Panc1 (cell line): ENCODE data around the gene HOMER1. TPM values are rescaled to one million over a fixed set of nuclear protein-coding genes. Genes with fewer than 3 reads are reported as not detected.

ENCODE experiments used
- ATAC-seq: fragments of 200-7000 bp; cut with Tn5 transposase; 2 replicates; pipeline ENCODE4 v1.9.1; 2020; ENCODE audit warnings: mild to moderate bottlenecking, moderate library complexity
- BruUV-seq: library from RNA; stranded (reverse); fragments of 400-500 nt; replicated peaks from 2 replicates; lab custom pipeline; 2021; lab: Mats Ljungman, UMichigan
- CTCF ChIA-PET: fragments of 300-600 bp; sonication (Branson Sonifier 250); formaldehyde crosslinking; loops from one replicate; lab custom pipeline; 2022; ENCODE audit warnings: antibody characterized with exemption; lab: Charles Lee
- POLR2A ChIA-PET: fragments of 300-600 bp; sonication (Branson Sonifier 250); formaldehyde crosslinking; loops from one replicate; lab custom pipeline; 2022; ENCODE audit warnings: antibody characterized with exemption; lab: Charles Lee
- DNase-seq: peaks from one replicate; pipeline ENCODE4 v3.0.0-alpha.2; 2010; ENCODE audit warnings: low read depth, low spot score
- H3K27ac ChIP-seq: 2 replicates; pipeline ENCODE4 v1.5.1; 2011; ENCODE audit warnings: mild to moderate bottlenecking, low read length, inconsistent platforms
- H3K27me3 ChIP-seq: fragments of 200-500 bp; sonication (Bioruptor generic); 2 replicates; pipeline ENCODE4 v1.6.0; 2014; ENCODE audit warnings: low read length, inconsistent platforms; ENCODE audit not compliant: control insufficient read depth, insufficient read depth
- H3K36me3 ChIP-seq: fragments of 200-500 bp; sonication (Bioruptor generic); 2 replicates; pipeline ENCODE4 v1.5.1; 2014; ENCODE audit warnings: inconsistent platforms, mild to moderate bottlenecking, low read length, moderate library complexity; ENCODE audit not compliant: control insufficient read depth, insufficient read depth
- H3K4me1 ChIP-seq: 2 replicates; pipeline ENCODE4 v1.5.1; 2011; ENCODE audit warnings: inconsistent platforms, mild to moderate bottlenecking, low read length, moderate library complexity; ENCODE audit not compliant: control insufficient read depth, insufficient read depth
- H3K4me3 ChIP-seq, 2 experiments: 2 replicates each; pipeline ENCODE4 v1.5.1; 2011 to 2012; ENCODE audit warnings: low read depth in 2 of 2, low read length in 2 of 2, mild to moderate bottlenecking in 2 of 2, inconsistent platforms in 1 of 2, moderate library complexity in 1 of 2
- H3K9me3 ChIP-seq: fragments of 200-500 bp; sonication (Bioruptor generic); 2 replicates; pipeline ENCODE4 v1.5.1; 2014; ENCODE audit warnings: low read depth, mild to moderate bottlenecking, inconsistent platforms, low read length, moderate library complexity; ENCODE audit not compliant: control insufficient read depth, insufficient read depth
- CTCF ChIP-seq: fragments of 450-650 bp; IDR thresholded peaks from 2 replicates; pipeline ENCODE4 v1.5.1; 2017; ENCODE audit warnings: mild to moderate bottlenecking
- POLR2AphosphoS5 ChIP-seq: IDR thresholded peaks from 2 replicates; pipeline ENCODE4 v1.6.1; 2012; ENCODE audit warnings: mild to moderate bottlenecking, low read depth, low read length, moderate library complexity
- SIN3A ChIP-seq: IDR thresholded peaks from 2 replicates; pipeline ENCODE4 v1.6.1; 2012; ENCODE audit warnings: low read depth, mild to moderate bottlenecking, low read length, moderate library complexity, borderline replicate concordance; ENCODE audit not compliant: insufficient read depth
- TCF7L2 ChIP-seq: IDR thresholded peaks from 2 replicates; pipeline ENCODE4 v1.6.1; 2011; ENCODE audit warnings: mild to moderate bottlenecking, low read depth, low read length, inconsistent platforms
- in situ Hi-C: cut with HindIII; loops from 2 replicates; pipeline ENCODE4 v1.10.0; 2016; ENCODE audit warnings: low sequenced_read_pairs, low pct_unique_long_range_greater_than_20kb
- intact Hi-C: fragments of 100-400 bp; cut with micrococcal nuclease; formaldehyde crosslinking; loops from one replicate; pipeline ENCODE4 v1.10.0; 2022; ENCODE audit not compliant: unreplicated experiment
- total RNA-seq: library from RNA; stranded (reverse); gene quantifications from one replicate; pipeline ENCODE4 v1.2.1, GENCODE V29; 2021; ENCODE audit not compliant: unreplicated experiment
- TF ChIP-seq, protein P1 (sequence below), 2 experiments: IDR thresholded peaks; 2 replicates each; pipeline ENCODE4 v1.6.1; 2011 to 2012; ENCODE audit warnings: low read depth in 2 of 2, control low read depth in 1 of 2, low read length in 1 of 2, mild to moderate bottlenecking in 1 of 2, moderate library complexity in 1 of 2; ENCODE audit not compliant: insufficient read depth in 1 of 2

Gene HOMER1
- total RNA-seq, 1 experiment from 2014 or later = 19.6 TPM

DNA sequence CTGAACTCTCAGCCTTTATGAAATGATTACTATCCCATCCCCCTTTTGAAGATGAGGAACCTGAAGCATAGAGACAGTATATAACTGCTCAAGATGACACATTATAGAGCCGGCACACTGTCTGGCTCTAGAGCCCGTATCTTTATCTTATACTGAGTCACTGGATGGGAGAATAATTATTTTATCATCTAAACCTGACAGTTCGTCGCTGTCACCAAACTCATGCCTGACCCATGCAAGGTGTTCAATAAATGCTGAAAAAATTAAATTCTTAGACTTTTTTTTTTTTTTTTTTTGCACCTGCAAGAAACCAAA lies 38.8 kb downstream of the HOMER1 start:
- Histone ChIP-seq H3K4me3 (no peak overlapping the region), H3K27me3 (no peaks in the 10 kb centered on the region), H3K4me1 (no peaks in the 10 kb centered on the region; the same call in 1 of the 2 replicates), H3K9me3 (no peaks in the 10 kb centered on the region), H3K27ac (no peak overlapping the region), H3K36me3 (no peaks in the 10 kb centered on the region)
- DNase-seq (no peak), ATAC-seq (no peak)
- no TSS peak for BruUV-seq
- intact Hi-C loops = no loop called here
- TF ChIP-seq SIN3A (no peak), POLR2AphosphoS5 (no peak), CTCF (no peak), TCF7L2 (no peak)
- TF ChIP-seq, protein P1, sequence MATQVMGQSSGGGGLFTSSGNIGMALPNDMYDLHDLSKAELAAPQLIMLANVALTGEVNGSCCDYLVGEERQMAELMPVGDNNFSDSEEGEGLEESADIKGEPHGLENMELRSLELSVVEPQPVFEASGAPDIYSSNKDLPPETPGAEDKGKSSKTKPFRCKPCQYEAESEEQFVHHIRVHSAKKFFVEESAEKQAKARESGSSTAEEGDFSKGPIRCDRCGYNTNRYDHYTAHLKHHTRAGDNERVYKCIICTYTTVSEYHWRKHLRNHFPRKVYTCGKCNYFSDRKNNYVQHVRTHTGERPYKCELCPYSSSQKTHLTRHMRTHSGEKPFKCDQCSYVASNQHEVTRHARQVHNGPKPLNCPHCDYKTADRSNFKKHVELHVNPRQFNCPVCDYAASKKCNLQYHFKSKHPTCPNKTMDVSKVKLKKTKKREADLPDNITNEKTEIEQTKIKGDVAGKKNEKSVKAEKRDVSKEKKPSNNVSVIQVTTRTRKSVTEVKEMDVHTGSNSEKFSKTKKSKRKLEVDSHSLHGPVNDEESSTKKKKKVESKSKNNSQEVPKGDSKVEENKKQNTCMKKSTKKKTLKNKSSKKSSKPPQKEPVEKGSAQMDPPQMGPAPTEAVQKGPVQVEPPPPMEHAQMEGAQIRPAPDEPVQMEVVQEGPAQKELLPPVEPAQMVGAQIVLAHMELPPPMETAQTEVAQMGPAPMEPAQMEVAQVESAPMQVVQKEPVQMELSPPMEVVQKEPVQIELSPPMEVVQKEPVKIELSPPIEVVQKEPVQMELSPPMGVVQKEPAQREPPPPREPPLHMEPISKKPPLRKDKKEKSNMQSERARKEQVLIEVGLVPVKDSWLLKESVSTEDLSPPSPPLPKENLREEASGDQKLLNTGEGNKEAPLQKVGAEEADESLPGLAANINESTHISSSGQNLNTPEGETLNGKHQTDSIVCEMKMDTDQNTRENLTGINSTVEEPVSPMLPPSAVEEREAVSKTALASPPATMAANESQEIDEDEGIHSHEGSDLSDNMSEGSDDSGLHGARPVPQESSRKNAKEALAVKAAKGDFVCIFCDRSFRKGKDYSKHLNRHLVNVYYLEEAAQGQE (IDR thresholded peaks at IDR 0.05; ENCODE audit: insufficient read depth in 1 of 2, low read depth in 2 of 2, low read length in 1 of 2) = no peak
- CTCF ChIA-PET = no interaction called here
- in situ Hi-C loops = no loop called here
- POLR2A ChIA-PET = no interaction called here

- no peak overlapping the region for H3K4me3 ChIP-seq
- no peaks in the 10 kb centered on the region for H3K9me3 ChIP-seq
- intact Hi-C loops = no loop called here
- no peak overlapping the region for H3K27ac ChIP-seq
- H3K36me3 ChIP-seq = no peaks in the 10 kb centered on the region
- ATAC-seq = no peak
- no peak for DNase-seq
- CTCF ChIA-PET = no interaction called here
- POLR2A ChIA-PET = no interaction called here
- TF ChIP-seq SIN3A = no peak
- no peak for TF ChIP-seq TCF7L2
- no peak for TF ChIP-seq POLR2AphosphoS5
- no peak for TF ChIP-seq CTCF
- TF ChIP-seq, protein P1 (IDR thresholded peaks at IDR 0.05; ENCODE audit: insufficient read depth in 1 of 2, low read depth in 2 of 2, low read length in 1 of 2) = no peak
- in situ Hi-C loops = no loop called here
- H3K4me1 ChIP-seq = no peaks in the 10 kb centered on the region; the same call in 1 of the 2 replicates
- H3K27me3 ChIP-seq = no peaks in the 10 kb centered on the region
- no TSS peak for BruUV-seq
These were observed 39.4 kb downstream of the HOMER1 start for GRCh38 chr5:79474367-79475151.
